ENCODE measurements around the gene MAL. TPM values are rescaled to one million over a fixed set of nuclear protein-coding genes. Genes with fewer than 3 reads are reported as not detected.

MAL gene
- total RNA-seq, 1 experiment from 2014 or later = not detected

DNA sequence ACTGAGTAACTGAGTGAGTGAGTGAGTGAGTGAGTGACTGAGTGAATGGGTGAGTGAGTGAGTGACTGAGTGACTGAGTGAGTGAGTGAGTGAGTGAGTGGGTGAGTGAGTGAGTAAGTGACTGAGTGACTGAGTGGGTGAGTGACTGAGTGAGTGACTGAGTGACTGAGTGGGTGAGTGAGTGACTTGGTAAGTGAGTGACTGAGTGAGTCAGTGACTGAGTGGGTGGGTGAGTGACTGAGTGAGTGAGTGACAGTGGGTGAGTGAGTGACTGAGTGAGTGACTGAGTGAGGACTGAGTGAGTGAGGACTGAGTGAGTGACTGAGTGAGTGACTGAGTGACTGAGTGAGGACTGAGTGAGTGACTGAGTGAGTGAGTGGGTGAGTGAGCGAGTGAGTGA is 13.9 kb downstream of the MAL start:
- Mint-ChIP-seq H3K4me3 (ENCODE audit: unreplicated experiment) (no peak overlapping the region), H3K36me3 (ENCODE audit: insufficient read depth, unreplicated experiment) (no peaks in the 10 kb centered on the region), H3K27ac (ENCODE audit: unreplicated experiment) (no peak overlapping the region), H3K27me3 (ENCODE audit: insufficient read depth, unreplicated experiment) (peaks cover 6% of the 10 kb centered on the region), H3K4me1 (ENCODE audit: low read depth, unreplicated experiment) (no peaks in the 10 kb centered on the region), H3K9me3 (ENCODE audit: unreplicated experiment) (peaks cover 44% of the 10 kb centered on the region)
- H3K36me3 ChIP-seq (ENCODE audit: control insufficient read depth, insufficient read depth, low read length) = no peaks in the 10 kb centered on the region; the same call in 1 of the 2 replicates
- no peak for DNase-seq
- ChIA-PET POLR2A (no interaction called here), CTCF (no interaction called here)
- no peaks in the 10 kb centered on the region for H3K4me1 ChIP-seq
- H3K4me3 ChIP-seq (ENCODE audit: low read depth, low read length) = no peak overlapping the region
- TF ChIP-seq, protein P1, sequence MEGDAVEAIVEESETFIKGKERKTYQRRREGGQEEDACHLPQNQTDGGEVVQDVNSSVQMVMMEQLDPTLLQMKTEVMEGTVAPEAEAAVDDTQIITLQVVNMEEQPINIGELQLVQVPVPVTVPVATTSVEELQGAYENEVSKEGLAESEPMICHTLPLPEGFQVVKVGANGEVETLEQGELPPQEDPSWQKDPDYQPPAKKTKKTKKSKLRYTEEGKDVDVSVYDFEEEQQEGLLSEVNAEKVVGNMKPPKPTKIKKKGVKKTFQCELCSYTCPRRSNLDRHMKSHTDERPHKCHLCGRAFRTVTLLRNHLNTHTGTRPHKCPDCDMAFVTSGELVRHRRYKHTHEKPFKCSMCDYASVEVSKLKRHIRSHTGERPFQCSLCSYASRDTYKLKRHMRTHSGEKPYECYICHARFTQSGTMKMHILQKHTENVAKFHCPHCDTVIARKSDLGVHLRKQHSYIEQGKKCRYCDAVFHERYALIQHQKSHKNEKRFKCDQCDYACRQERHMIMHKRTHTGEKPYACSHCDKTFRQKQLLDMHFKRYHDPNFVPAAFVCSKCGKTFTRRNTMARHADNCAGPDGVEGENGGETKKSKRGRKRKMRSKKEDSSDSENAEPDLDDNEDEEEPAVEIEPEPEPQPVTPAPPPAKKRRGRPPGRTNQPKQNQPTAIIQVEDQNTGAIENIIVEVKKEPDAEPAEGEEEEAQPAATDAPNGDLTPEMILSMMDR (IDR thresholded peaks at IDR 0.05; ENCODE audit: insufficient read depth in 1 of 2, low read depth in 1 of 2, low read length in 1 of 2, severe bottlenecking in 1 of 2, unreplicated experiment in 1 of 2) = no peak
- no TSS peak for BruUV-seq (replicated peaks)
- intact Hi-C loops (cut with micrococcal nuclease; ENCODE audit: unreplicated experiment) = no loop called here
- no peaks in the 10 kb centered on the region for H3K9me3 ChIP-seq
- H3K27me3 ChIP-seq (replicated peaks; ENCODE audit: control insufficient read depth, insufficient read depth, low read length) = no peaks in the 10 kb centered on the region

DNA sequence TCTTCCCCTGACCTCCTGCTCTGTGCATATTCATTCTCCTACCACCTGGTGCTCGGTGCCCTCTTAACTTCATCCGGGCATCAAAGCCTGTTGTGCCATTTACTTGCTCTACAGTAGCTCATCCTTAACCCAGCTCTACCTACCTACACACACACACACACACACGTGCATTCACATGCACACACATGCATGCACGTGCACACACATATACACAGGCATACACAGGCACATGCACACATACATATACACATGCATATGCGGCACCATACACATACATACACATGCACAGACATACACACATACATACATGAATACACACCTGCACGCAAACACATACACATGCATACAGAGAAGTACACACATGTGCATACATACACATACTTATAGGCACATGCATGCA is 14.5 kb downstream of the MAL start:
- H3K4me1 ChIP-seq = no peaks in the 10 kb centered on the region
- DNase-seq = no peak
- H3K9me3 ChIP-seq = no peaks in the 10 kb centered on the region
- H3K27me3 Mint-ChIP-seq (ENCODE audit: insufficient read depth, unreplicated experiment) = peaks cover 6% of the 10 kb centered on the region
- no peak overlapping the region for H3K27ac Mint-ChIP-seq (ENCODE audit: unreplicated experiment)
- no peak overlapping the region for H3K4me3 ChIP-seq (ENCODE audit: low read depth, low read length)
- TF ChIP-seq, protein P1 (IDR thresholded peaks at IDR 0.05; ENCODE audit: insufficient read depth in 1 of 2, low read depth in 1 of 2, low read length in 1 of 2, severe bottlenecking in 1 of 2, unreplicated experiment in 1 of 2) = no peak
- no peaks in the 10 kb centered on the region for H3K27me3 ChIP-seq (replicated peaks; ENCODE audit: control insufficient read depth, insufficient read depth, low read length)
- CTCF ChIA-PET = interaction anchor here (0.7 kb wide), 1 partner anchor 14 kb away, joined by 3 read pairs; no protein-coding TSS in a partner anchor
- H3K9me3 Mint-ChIP-seq (ENCODE audit: unreplicated experiment) = peaks cover 44% of the 10 kb centered on the region
- H3K36me3 Mint-ChIP-seq (ENCODE audit: insufficient read depth, unreplicated experiment) = no peaks in the 10 kb centered on the region
- no peak overlapping the region for H3K4me3 Mint-ChIP-seq (ENCODE audit: unreplicated experiment)
- H3K36me3 ChIP-seq (ENCODE audit: control insufficient read depth, insufficient read depth, low read length) = no peaks in the 10 kb centered on the region; the same call in 1 of the 2 replicates
- BruUV-seq (replicated peaks) = no TSS peak
- intact Hi-C loops (cut with micrococcal nuclease; ENCODE audit: unreplicated experiment) = no loop called here
- no peaks in the 10 kb centered on the region for H3K4me1 Mint-ChIP-seq (ENCODE audit: low read depth, unreplicated experiment)
- POLR2A ChIA-PET = no interaction called here

DNA sequence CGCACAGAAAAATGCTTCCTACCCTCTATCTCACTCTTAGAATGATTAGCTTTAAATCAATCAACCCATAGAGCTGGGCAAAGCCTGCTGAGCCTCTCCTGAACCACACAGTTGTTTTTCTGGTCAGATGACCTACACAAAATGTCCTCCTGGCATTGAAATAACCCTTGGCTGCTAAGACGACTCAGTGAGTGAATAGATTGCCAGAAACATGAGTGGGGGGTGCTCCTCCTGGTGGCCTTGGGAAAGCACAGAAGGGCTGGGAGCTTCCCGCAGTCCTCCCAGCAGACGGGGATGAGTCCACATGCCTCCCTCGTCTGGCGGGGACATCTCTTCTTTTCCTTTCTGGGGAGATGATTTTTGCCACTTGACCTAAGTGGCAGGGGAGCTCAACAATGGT is 14.9 kb downstream of the MAL start:
- H3K9me3 Mint-ChIP-seq (ENCODE audit: unreplicated experiment) = peaks cover 44% of the 10 kb centered on the region
- Histone ChIP-seq H3K4me1 (no peaks in the 10 kb centered on the region), H3K9me3 (no peaks in the 10 kb centered on the region), H3K36me3 (ENCODE audit: control insufficient read depth, insufficient read depth, low read length) (no peaks in the 10 kb centered on the region; the same call in 1 of the 2 replicates), H3K27me3 (replicated peaks; ENCODE audit: control insufficient read depth, insufficient read depth, low read length) (no peaks in the 10 kb centered on the region), H3K4me3 (ENCODE audit: low read depth, low read length) (no peak overlapping the region)
- intact Hi-C loops (cut with micrococcal nuclease; ENCODE audit: unreplicated experiment) = no loop called here
- TF ChIP-seq, protein P1 (IDR thresholded peaks at IDR 0.05; ENCODE audit: insufficient read depth in 1 of 2, low read depth in 1 of 2, low read length in 1 of 2, severe bottlenecking in 1 of 2, unreplicated experiment in 1 of 2) = no peak
- no peak for DNase-seq
- H3K27me3 Mint-ChIP-seq (ENCODE audit: insufficient read depth, unreplicated experiment) = peaks cover 3% of the 10 kb centered on the region
- CTCF ChIA-PET = interaction anchor here (0.7 kb wide), 1 partner anchor 13 kb away, joined by 3 read pairs; no protein-coding TSS in a partner anchor
- no TSS peak for BruUV-seq (replicated peaks)
- no peaks in the 10 kb centered on the region for H3K36me3 Mint-ChIP-seq (ENCODE audit: insufficient read depth, unreplicated experiment)
- H3K27ac Mint-ChIP-seq (ENCODE audit: unreplicated experiment) = no peak overlapping the region
- no peaks in the 10 kb centered on the region for H3K4me1 Mint-ChIP-seq (ENCODE audit: low read depth, unreplicated experiment)
- POLR2A ChIA-PET = no interaction called here
- no peak overlapping the region for H3K4me3 Mint-ChIP-seq (ENCODE audit: unreplicated experiment)

Measured in Caco-2 (cell line).